Measurements from ENCODE around the gene NRTN.
"Not testable (repeated sequence)": the region's sequence is repeated elsewhere in the genome, so short reads cannot be mapped to it uniquely, and the experiment has no call there.

NRTN gene

DNA sequence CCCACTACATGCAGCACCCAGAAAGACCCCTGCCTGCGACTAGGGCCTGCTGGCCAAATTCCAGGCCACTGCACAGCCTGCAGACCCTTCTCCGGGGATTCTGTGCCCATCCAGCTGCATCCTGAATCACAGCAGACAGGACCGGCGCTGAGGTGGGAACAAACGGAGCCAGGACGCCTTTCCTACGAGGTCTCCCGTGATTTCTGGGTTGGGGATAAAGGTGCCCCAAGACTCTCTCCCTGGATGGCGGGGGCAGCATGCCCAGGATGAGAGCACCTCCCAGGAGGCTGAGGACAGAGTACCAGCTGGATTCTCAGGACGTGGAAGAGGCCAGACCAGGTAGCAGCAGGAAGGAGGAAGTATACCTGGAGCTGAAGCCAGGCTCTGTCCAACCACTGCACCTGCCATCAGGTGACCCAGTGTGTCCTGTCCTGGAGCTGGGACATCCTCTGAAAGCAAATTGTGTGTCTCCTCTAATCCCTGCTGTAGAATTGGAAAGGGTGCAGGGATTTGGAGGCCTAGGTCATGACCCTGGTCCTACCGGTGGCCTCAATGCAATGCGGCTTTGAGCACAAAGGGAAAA, 68.8 kb downstream of the NRTN start:
- DNase-seq: no peak

DNA sequence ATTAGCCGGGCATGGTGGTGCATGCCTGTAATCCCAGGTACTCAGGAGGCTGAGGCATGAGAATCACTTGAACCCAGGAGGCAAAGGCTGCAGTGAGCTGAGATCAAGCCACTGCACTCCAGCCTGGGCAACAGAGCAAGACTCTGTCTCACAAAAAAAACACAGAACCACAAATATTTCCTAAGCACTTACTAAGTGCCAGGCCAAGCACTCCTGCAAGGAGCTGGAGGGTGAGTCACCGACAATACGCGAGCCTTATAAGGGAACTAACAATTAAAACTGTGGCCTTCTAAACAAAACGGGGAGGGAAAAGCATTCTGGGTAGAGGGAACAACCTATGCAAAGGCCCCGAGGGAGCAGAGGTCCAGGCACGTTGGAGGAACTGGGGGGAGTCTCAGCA, 69.6 kb downstream of the NRTN start:
- DNase-seq: not testable (repeated sequence)

DNA sequence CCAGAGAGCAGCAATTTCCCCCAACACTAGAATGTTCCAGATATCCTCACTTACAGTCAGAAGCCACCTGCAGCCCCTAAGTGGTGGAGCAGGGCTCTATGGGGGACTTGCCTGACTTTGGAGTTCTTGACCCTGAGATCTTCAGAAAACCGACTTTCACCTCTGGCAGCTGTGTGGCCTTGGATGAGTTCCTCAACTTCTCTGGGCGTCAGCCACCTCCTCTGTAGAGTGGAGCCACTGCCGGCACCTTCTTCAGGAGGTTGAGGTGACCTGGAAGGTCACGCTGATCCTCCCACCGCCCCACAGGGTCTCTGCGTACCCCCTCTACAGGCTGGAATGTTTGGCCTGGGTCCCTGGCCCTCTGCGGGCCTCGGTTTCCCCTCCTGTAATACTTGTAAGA, 72.6 kb downstream of the NRTN start:
- no peak for DNase-seq

DNA sequence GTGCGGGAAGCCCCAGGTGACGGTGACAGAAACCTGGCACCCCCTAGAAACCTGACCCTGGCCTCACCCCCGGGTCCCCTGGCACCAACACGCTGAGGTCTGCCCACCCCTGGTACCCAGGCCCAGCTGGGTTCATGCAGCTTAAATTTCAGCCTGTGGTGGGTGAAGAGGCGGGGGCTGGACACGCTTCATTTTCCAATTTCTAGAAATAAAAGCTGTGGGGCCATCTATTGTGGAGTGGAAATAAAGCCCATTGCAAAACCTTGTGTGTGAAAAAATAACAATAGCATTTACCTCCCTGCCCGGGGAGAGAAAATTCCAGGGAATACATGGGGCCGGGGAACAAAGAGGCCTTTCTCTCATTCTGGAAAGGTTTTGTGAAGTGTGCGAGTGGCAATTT, 73.0 kb downstream of the NRTN start:
- DNase-seq: no peak

All from CD4-positive, alpha-beta T cell treated with Interleukin-21 for 1 hour (primary cell).